ENCODE results near the gene MTCH2.

GRCh38 chr11:47626234-47626633, 16.1 kb downstream of the MTCH2 start:
- TF ChIP-seq CTCF (IDR thresholded peaks at IDR 0.05) (no peak), POLR2A (IDR thresholded peaks at IDR 0.05) (no peak), POLR2AphosphoS5 (IDR thresholded peaks at IDR 0.05; ENCODE audit: insufficient read depth in 1 of 2, low read depth in 1 of 2) (no peak)
